ENCODE results near the gene HILPDA.
A peak's percentile ranks its signal among the peaks of the same experiment; 100 is the strongest.

HILPDA gene

DNA sequence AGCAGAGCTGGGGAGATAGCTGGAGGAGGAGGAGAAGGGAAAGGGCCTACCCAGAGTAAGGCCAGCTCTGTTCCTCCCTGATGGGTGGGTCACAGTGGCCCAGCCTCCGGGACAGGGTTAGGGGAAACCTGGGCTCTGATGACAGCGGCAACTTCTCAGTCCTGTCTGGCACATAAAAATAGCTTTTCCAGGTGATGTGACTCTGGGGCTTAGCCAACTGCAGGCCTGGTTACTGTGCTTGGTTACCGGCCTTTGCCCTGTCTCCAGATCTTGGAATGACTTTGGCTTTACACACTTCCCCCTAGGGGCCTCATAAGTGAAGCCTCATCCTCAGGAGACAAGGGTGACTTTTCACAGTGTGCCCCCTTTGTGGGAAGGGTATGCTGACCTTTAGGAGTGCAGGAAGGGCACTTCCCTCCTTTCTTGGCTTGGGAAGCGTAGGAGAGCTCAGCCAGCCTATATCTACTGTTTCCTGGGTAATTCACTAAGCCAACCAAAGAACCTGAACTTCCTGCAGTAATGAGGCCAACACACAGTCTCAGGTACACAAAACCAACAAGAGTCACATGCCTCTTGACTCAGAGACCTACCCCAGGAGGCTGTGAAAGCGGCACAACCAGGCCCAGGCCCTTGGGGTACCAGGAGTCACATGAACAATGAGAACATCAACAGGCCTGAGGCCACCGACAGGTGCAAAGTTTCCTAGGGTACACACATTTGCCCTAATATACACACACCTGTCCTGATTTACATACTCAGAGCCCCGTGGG is 11.7 kb upstream of the HILPDA start:
- Histone ChIP-seq H3K27me3 (no peaks in the 10 kb centered on the region), H3K36me3 (no peaks in the 10 kb centered on the region), H3K9ac (0 out of 22 replicates have a peak overlapping the region, but pooled peaks of 1 of the 11 experiments have one; percentile 27), H3K9me3 (replicated peaks in 1 of 11) (no peaks in the 10 kb centered on the region), H3K4me1 (peaks cover 0 to 15% (median 0%) of the 10 kb centered on the region in 10 experiments; a peak in 4 of 20 replicates), H4K20me1 (no peaks in the 10 kb centered on the region), H3K4me2 (peak overlapping the region in 2 of 11 experiments; percentile 8 to 35; a peak in 2 of 22 replicates), H3K4me3 (no peak overlapping the region), H3K27ac (no peak overlapping the region)
- TF ChIP-seq Cebpa-rat (IDR thresholded peaks at IDR 0.05), result no peak

DNA sequence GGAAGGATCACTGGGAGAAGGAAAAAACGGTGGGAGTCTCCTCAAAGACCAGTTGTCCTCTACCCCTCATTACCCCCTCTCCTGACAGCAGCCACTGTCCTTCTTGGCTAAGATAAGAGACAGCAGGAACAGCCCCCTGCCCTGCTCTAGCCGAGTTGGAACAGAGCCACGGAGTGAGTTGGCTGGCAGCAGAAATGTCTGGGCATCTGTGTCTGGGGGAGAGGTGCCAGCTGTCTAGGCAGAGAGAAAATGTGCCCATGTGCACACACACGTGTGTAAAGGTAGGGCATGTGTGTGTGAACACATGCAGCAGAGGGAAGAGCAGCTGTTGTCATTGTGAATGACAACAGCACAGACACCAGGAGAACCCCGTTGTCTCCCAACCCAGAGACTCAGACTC is 9.4 kb upstream of the HILPDA start:
- H3K27ac ChIP-seq, result no peak overlapping the region

DNA sequence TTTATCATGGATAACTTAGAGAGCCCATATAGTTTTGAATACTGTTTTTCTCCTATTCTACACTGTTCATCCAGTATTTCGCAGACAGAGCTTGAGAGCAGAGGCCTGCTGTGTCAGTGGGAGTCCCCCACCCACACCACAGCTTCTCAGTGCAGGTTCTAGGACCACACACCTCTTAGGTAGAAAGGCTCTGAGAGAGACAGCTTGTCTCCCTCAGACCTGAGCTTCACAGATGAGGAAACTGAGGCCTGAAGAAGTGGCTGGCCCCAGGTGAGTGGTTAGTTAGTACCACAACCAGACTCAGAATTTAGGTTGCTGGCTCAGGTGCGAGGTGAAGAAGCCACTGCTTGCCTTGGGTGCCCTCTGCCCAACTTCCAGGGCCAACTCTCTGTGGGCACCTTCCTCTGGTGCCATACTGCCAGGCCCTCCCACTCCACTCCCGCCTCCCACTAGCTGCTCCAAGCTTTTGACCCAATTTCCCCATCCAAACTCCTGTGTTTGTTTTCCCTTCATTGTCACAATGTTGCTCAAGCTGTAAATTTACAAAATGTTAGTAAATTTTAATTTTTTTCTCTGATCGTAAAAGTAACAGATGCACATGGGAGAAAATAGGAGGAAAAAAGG is 7.6 kb upstream of the HILPDA start:
- H3K4me2 ChIP-seq, result no peak overlapping the region
- TF ChIP-seq Cebpa-rat (IDR thresholded peaks at IDR 0.05), result no peak
- no peak overlapping the region for H3K4me3 ChIP-seq
- no peaks in the 10 kb centered on the region for H4K20me1 ChIP-seq
- H3K9ac ChIP-seq, result no peak overlapping the region
- H3K27me3 ChIP-seq, result no peaks in the 10 kb centered on the region
- peaks cover 12 to 42% (median 14%) of the 10 kb centered on the region in 10 experiments for H3K4me1 ChIP-seq
- no peaks in the 10 kb centered on the region for H3K9me3 ChIP-seq (replicated peaks in 1 of 11)
- H3K27ac ChIP-seq, result no peak overlapping the region
- H3K36me3 ChIP-seq, result no peaks in the 10 kb centered on the region

More for the DNA sequence above, 9.4 kb upstream of the HILPDA start:
- H3K4me2 ChIP-seq, result no peak overlapping the region
- no peaks in the 10 kb centered on the region for H3K9me3 ChIP-seq (replicated peaks in 1 of 11)
- peaks cover 12 to 31% (median 15%) of the 10 kb centered on the region in 10 experiments for H3K4me1 ChIP-seq
- no peak overlapping the region for H3K4me3 ChIP-seq
- H4K20me1 ChIP-seq, result no peaks in the 10 kb centered on the region
- no peak for TF ChIP-seq Cebpa-rat (IDR thresholded peaks at IDR 0.05)
- H3K27me3 ChIP-seq, result no peaks in the 10 kb centered on the region
- no peak overlapping the region for H3K9ac ChIP-seq
- no peaks in the 10 kb centered on the region for H3K36me3 ChIP-seq

DNA sequence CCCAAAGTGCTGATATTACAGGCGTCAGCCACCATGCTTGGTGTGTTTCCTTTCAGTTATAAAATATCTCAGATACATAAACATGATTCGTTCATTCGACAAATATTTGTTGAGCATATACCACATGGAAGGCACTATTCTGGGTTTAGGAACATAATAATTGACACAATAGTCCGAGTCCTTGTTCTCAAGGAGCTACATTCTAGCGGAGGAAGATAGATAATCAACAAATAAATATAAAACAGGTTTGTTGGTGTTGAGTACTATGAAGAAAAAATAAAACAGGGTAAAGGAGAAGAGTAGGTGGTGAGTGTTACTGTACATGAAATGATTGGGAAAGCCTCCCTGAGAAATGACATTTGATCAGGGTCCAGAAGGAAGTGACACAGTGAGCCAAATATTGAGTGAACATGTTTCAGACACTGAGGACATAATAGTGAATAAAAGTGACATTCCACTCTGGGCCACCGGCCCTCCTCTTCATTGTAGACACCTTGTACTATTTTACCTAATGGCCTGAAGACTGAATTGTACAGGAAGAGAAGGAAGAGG is 6.9 kb upstream of the HILPDA start:
- Histone ChIP-seq H3K27me3 (no peaks in the 10 kb centered on the region), H3K4me2 (no peak overlapping the region; a peak in 1 of 22 replicates), H3K4me3 (no peak overlapping the region), H3K27ac (no peak overlapping the region), H3K9ac (no peak overlapping the region), H3K9me3 (replicated peaks in 1 of 11) (no peaks in the 10 kb centered on the region), H4K20me1 (no peaks in the 10 kb centered on the region), H3K4me1 (peaks cover 12 to 39% (median 14%) of the 10 kb centered on the region in 10 experiments), H3K36me3 (no peaks in the 10 kb centered on the region)
- no peak for TF ChIP-seq Cebpa-rat (IDR thresholded peaks at IDR 0.05)

DNA sequence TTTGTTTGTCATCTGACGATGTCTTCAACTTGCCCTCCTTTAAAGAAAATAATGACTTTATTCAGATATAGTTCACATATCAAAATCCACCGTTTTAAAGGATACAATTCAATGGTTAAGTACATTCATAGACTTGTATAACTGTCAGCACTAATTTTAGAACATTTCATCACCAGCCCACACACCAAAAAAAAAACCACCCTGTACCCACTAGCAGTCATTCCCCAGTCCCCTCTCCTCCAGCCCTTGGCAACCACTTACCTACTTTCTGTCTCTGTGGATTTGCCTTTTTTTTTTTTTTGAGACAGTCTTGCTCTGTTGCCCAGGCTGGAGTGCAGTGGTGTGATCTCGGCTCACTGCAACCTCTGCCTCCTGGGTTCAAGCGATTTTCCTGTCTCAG is 5.3 kb upstream of the HILPDA start:
- Histone ChIP-seq H3K4me3 (no peak overlapping the region), H3K27me3 (no peaks in the 10 kb centered on the region), H3K9me3 (replicated peaks in 1 of 11) (no peaks in the 10 kb centered on the region), H3K36me3 (no peaks in the 10 kb centered on the region), H3K9ac (0 out of 22 replicates have a peak overlapping the region, but pooled peaks of 1 of the 11 experiments have one; percentile 27), H4K20me1 (no peaks in the 10 kb centered on the region), H3K27ac (peak overlapping the region in 9 of 11 experiments; percentile 3 to 49 (median 35); a peak in 12 of 22 replicates), H3K4me1 (peaks cover 18 to 53% (median 24%) of the 10 kb centered on the region in 10 experiments), H3K4me2 (peak overlapping the region; percentile 24 to 62 (median 57))
- no peak for TF ChIP-seq Cebpa-rat (IDR thresholded peaks at IDR 0.05)

DNA sequence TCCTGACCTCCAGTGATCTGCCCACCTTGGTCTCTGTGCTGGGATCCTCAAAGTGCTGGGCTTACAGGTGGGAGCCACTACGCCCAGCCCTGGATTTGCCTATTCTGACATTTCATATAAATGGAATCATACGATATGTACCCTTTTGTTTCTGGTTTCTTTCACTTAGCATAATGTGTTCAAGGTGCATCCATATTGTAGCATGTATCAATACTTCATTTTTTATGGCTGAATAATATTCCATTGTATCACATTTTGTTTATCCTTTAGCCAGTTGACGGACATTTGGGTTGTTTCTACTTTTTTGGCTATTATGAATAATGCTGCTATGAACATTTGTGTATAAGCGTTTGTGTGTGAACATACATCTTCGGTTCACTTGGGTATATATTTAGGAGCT is 4.8 kb upstream of the HILPDA start:
- no peak overlapping the region for H3K4me3 ChIP-seq
- peaks cover 19 to 53% (median 25%) of the 10 kb centered on the region in 10 experiments for H3K4me1 ChIP-seq
- no peaks in the 10 kb centered on the region for H3K36me3 ChIP-seq
- no peaks in the 10 kb centered on the region for H4K20me1 ChIP-seq
- H3K27me3 ChIP-seq, result no peaks in the 10 kb centered on the region
- no peaks in the 10 kb centered on the region for H3K9me3 ChIP-seq (replicated peaks in 1 of 11)
- peak overlapping the region in 5 of 11 experiments; percentile 26 to 49 (median 35); a peak in 5 of 22 replicates for H3K27ac ChIP-seq
- TF ChIP-seq Cebpa-rat (IDR thresholded peaks at IDR 0.05), result no peak
- H3K4me2 ChIP-seq, result peak overlapping the region; percentile 24 to 62 (median 57); a peak in 21 of 22 replicates
- H3K9ac ChIP-seq, result no peak overlapping the region

DNA sequence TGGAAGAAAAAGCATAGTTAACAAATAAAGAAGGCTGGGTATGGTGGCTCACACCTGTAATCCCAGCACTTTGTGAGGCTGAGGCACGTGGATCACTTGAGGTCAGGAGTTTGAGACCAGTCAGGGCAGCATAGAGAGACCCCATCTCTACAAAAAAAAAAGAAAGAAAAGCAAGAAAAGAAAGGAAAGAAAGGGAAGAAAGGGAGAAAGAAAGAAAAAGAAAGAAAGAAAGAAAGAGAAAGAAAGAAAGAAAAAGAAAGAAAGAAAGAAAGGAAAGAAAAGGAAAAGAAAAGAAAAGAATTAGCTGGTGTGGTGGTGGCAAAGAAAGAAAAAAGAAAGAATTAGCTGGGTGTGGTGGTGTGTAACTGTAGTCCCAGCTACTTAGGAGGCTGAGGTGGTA is 3.1 kb upstream of the HILPDA start:
- Histone ChIP-seq H3K4me3 (no peak overlapping the region), H3K27me3 (no peaks in the 10 kb centered on the region), H3K9me3 (replicated peaks in 1 of 11) (no peaks in the 10 kb centered on the region), H3K36me3 (peaks cover 2 to 9% (median 7%) of the 10 kb centered on the region in 11 experiments; a peak in 12 of 22 replicates), H3K4me2 (no peak overlapping the region), H4K20me1 (peaks cover 0 to 15% (median 8%) of the 10 kb centered on the region in 11 experiments; a peak in 12 of 22 replicates), H3K27ac (no peak overlapping the region), H3K4me1 (peaks cover 30 to 66% (median 36%) of the 10 kb centered on the region in 10 experiments), H3K9ac (no peak overlapping the region)
- no peak for TF ChIP-seq Cebpa-rat (IDR thresholded peaks at IDR 0.05)

DNA sequence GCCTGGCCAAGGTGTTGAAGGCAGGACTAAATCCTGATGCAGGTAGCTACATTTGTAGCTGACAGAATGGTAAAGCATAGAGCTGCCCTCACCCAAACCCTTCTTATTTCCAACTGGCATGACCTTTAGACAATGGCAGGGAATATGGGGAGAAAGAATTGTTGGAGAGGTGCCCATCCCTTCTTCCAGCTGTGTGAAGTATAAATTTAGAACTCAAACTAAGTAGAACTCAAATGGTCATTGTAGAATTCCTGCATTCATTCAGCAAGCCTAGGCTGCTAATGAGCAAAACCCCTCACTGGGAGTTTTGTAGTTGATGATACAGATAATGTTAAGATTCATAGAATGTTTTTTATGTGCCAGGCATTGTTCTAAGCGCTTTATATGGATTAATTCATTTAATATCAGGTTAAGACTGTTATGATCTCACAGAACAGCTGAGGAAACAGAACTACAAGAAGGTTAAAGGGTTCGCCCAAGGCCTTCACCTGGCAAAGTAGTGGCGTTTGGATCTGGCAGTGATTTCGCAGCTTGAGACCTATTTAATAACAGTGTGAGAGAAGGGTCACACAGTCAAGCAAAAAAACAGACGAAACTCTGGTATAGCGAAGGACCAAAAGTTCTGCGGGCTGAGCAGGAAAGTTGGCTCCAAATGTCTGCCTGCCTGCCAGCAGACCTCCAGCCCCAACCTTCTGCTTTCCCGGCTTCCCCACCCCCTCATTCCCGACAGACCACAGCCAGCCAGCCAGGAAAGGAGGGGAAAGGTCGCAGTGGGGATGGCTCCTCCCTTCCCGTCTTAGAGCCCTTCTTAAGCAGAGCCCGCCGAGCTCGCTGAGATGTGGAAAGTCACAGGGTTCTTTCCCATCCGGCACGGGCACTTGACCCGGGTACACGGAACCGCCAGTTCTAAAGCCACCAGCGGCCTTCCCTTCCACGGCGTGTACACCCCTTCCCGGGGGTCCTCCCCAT is 1.6 kb upstream of the HILPDA start:
- Histone ChIP-seq H3K4me1 (peaks cover 45 to 78% (median 51%) of the 10 kb centered on the region in 10 experiments), H3K27me3 (no peaks in the 10 kb centered on the region), H4K20me1 (peaks cover 0 to 30% (median 22%) of the 10 kb centered on the region in 11 experiments; a peak in 15 of 22 replicates), H3K27ac (peak overlapping the region in 4 of 11 experiments; percentile 82 to 83 (median 82); a peak in 5 of 22 replicates), H3K4me3 (no peak overlapping the region), H3K9me3 (replicated peaks in 1 of 11) (no peaks in the 10 kb centered on the region), H3K4me2 (peak overlapping the region in 6 of 11 experiments; percentile 75 to 99 (median 92); a peak in 9 of 22 replicates), H3K36me3 (peaks cover 2 to 23% (median 14%) of the 10 kb centered on the region in 11 experiments; a peak in 12 of 22 replicates), H3K9ac (peak overlapping the region in 1 of 11 experiments; percentile 87; a peak in 1 of 22 replicates)
- TF ChIP-seq Cebpa-rat (IDR thresholded peaks at IDR 0.05), result no peak

Data from BLaER1 treated with 17β-estradiol and CSF1 and Interleukin-3, amounts not matched to agents 10 nM and 100 nM (cell line).